Naive thymus-derived CD4-positive, alpha-beta T cell (primary cell): ENCODE measurements around the gene MESD. TPM values are rescaled to one million over a fixed set of nuclear protein-coding genes. Genes with fewer than 3 reads are reported as not detected.

Experiments used
- ATAC-seq: fragments of 150-1000 bp; cut with Tn5 transposase; 2 replicates; pipeline ENCODE4 v1.10.0; 2021; ENCODE audit warnings: mild to moderate bottlenecking, moderate library complexity
- CTCF ChIA-PET: fragments of 350-600 bp; sonication (Branson Sonifier 250); formaldehyde crosslinking; loops from one replicate; lab custom pipeline; 2021; ENCODE audit warnings: antibody characterized with exemption; lab: Charles Lee
- POLR2A ChIA-PET: fragments of 350-600 bp; sonication (Branson Sonifier 250); formaldehyde crosslinking; loops from one replicate; lab custom pipeline; 2021; ENCODE audit warnings: antibody characterized with exemption, inconsistent platforms; lab: Charles Lee
- DNase-seq, 9 donors: peaks; one replicate each; pipeline versions ENCODE4 v3.0.0 to v3.0.0-alpha.2; 2020 to 2022; ENCODE audit warnings: mixed read lengths in 1 of 9
- H3K27ac ChIP-seq: one replicate; pipeline ENCODE4 v1.7.0; 2013; ENCODE audit warnings: mild to moderate bottlenecking, low read depth, low read length, moderate library complexity
- H3K27me3 ChIP-seq, 2 donors: one replicate each; pipeline ENCODE4 v1.7.0; 2013; ENCODE audit warnings: low read length in 2 of 2, mild to moderate bottlenecking in 2 of 2, moderate library complexity in 2 of 2; ENCODE audit not compliant: control insufficient read depth in 2 of 2, insufficient read depth in 2 of 2
- H3K36me3 ChIP-seq, 3 experiments: 1 replicate in 2 of 3; 2 replicates in 1 of 3; pipeline ENCODE4 v1.7.0; 2013; ENCODE audit warnings: low read length in 3 of 3, mild to moderate bottlenecking in 3 of 3, moderate library complexity in 1 of 3; ENCODE audit not compliant: insufficient read depth in 3 of 3, control insufficient read depth in 2 of 3
- H3K4me1 ChIP-seq, 2 donors: one replicate each; pipeline ENCODE4 v1.7.0; 2013; ENCODE audit warnings: low read length in 2 of 2, mild to moderate bottlenecking in 2 of 2, moderate library complexity in 1 of 2; ENCODE audit not compliant: control insufficient read depth in 2 of 2, insufficient read depth in 2 of 2
- H3K4me3 ChIP-seq: 2 replicates; pipeline ENCODE4 v1.7.0; 2013; ENCODE audit warnings: mild to moderate bottlenecking, low read length
- H3K9me3 ChIP-seq, 3 experiments: 1 replicate in 2 of 3; 2 replicates in 1 of 3; pipeline ENCODE4 v1.7.0; 2013; ENCODE audit warnings: low read length in 3 of 3; ENCODE audit not compliant: control insufficient read depth in 2 of 3
- H3K27ac Mint-ChIP-seq, 9 donors: one replicate each; pipeline ENCODE4 v1.8.0; 2020 to 2022; ENCODE audit warnings: mixed read lengths in 9 of 9, mild to moderate bottlenecking in 8 of 9, moderate library complexity in 5 of 9, inconsistent platforms in 2 of 9
- H3K27me3 Mint-ChIP-seq, 5 donors: one replicate each; pipeline ENCODE4 v1.8.0; 2021 to 2022; ENCODE audit warnings: mixed read lengths in 5 of 5, mild to moderate bottlenecking in 1 of 5
- H3K36me3 Mint-ChIP-seq, 5 donors: one replicate each; pipeline ENCODE4 v1.8.0; 2020 to 2022; ENCODE audit warnings: mixed read lengths in 5 of 5, mild to moderate bottlenecking in 3 of 5, inconsistent platforms in 1 of 5
- H3K4me1 Mint-ChIP-seq, 7 donors: one replicate each; pipeline ENCODE4 v1.8.0; 2020 to 2022; ENCODE audit warnings: mixed read lengths in 7 of 7, mild to moderate bottlenecking in 3 of 7, inconsistent platforms in 1 of 7
- H3K4me3 Mint-ChIP-seq, 10 donors: one replicate each; pipeline ENCODE4 v1.8.0; 2020 to 2022; ENCODE audit warnings: mild to moderate bottlenecking in 10 of 10, mixed read lengths in 10 of 10, moderate library complexity in 6 of 10, inconsistent platforms in 2 of 10
- H3K9me3 Mint-ChIP-seq, 11 donors: one replicate each; pipeline ENCODE4 v1.8.0; 2020 to 2022; ENCODE audit warnings: mixed read lengths in 11 of 11, mild to moderate bottlenecking in 4 of 11, inconsistent platforms in 1 of 11, moderate library complexity in 1 of 11
- intact Hi-C, 2 donors: fragments of 100-400 bp; cut with micrococcal nuclease; formaldehyde crosslinking; loops; one replicate each; pipeline ENCODE4 v1.15.1; 2023
- polyA plus RNA-seq, 2 donors: library from polyadenylated mRNA; unstranded; fragments of 300-500 nt; fragmentation: Illumina TruSeq; gene quantifications; one replicate each; pipeline ENCODE4 v1.2.3, GENCODE V29; 2021
- total RNA-seq, 6 experiments: library from RNA in 5 of 6; stranded (reverse) in 5 of 6; gene quantifications; 1 replicate in 5 of 6; 2 replicates in 1 of 6; pipeline ENCODE4 v1.2.3 and lab custom pipeline; 2021 to 2026

Gene MESD
- total and polyA plus RNA-seq, 7 experiments from 2014 or later: 17.1 to 42.5 (median 29.3) TPM

DNA sequence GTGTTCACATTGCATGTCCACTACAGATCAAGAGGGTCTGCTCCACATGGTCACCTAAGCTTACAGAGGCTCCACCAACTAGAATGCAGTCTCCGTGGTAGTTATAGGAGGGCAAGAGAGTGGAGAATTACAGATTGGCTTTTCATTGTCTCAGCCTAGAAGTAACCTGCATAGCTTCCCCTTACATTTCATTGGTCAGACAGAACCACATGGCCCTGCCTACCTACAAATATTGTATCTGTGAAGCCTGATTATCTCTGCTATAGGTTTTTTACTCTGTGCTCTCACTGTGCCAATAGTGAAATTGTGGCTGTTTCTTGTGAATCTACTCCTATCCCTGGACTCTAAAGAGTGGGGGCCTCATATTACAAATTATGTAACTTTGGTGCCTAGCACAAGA, 8.6 kb upstream of the MESD start:
- Histone ChIP-seq H3K36me3 (peaks cover 0 to 10% (median 0%) of the 10 kb centered on the region in 3 experiments), H3K27ac (peak overlapping the region; percentile 42), H3K4me3 (no peak overlapping the region), H3K9me3 (no peaks in the 10 kb centered on the region), H3K27me3 (no peaks in the 10 kb centered on the region), H3K4me1 (peaks cover 12% of the 10 kb centered on the region in 2 donors)
- ChIA-PET CTCF (interaction anchor here (0.7 to 1.4 kb wide), 2 partner anchors 86 to 268 kb away, joined by 3 to 4 read pairs; no protein-coding TSS in a partner anchor), POLR2A (interaction anchor here (1.2 kb wide), 2 partner anchors 9 to 301 kb away, joined by 3 to 4 read pairs; partner anchors contain the start of gene MESD)
- peaks cover 0 to 18% (median under 1%) of the 10 kb centered on the region in 5 donors for H3K36me3 Mint-ChIP-seq
- peak overlapping the region; percentile 15 to 98 (median 75) for H3K27ac Mint-ChIP-seq
- H3K27me3 Mint-ChIP-seq: no peaks in the 10 kb centered on the region
- H3K9me3 Mint-ChIP-seq: peaks cover 0 to 6% (median 3%) of the 10 kb centered on the region in 11 donors
- peak overlapping the region in 8 of 10 donors; percentile 18 to 61 (median 38) for H3K4me3 Mint-ChIP-seq
- peaks cover 8 to 43% (median 38%) of the 10 kb centered on the region in 7 donors for H3K4me1 Mint-ChIP-seq
- DNase-seq: peak in 3 of 9 donors; percentile 19 to 21 (median 20)
- intact Hi-C loops: no loop called here
- no peak for ATAC-seq

DNA sequence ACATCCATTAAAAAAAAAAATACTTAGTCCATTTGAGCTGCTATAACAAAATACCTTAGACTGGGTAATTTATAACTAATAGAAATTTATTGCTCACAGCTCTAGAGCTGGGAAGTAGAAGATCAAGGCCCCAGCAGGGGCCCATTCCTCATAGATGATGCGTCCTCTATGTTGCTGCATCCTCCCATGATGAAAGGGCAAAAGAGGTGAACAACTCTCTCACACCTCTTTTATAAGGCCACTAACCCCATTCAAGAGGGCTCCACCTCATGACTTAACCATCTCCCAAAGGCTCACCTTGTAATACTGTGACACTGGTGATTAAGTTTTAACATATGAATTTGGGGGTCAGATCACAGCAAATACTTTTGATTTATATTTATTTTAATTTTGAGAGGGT, 8.1 kb upstream of the MESD start:
- Mint-ChIP-seq H3K4me3 (no peak overlapping the region), H3K4me1 (peaks cover 9 to 40% (median 35%) of the 10 kb centered on the region in 7 donors), H3K27ac (peak overlapping the region in 7 of 9 donors; percentile 28 to 81 (median 58)), H3K27me3 (no peaks in the 10 kb centered on the region), H3K9me3 (peaks cover 0 to 6% (median 3%) of the 10 kb centered on the region in 11 donors), H3K36me3 (peaks cover 0 to 16% (median 0%) of the 10 kb centered on the region in 5 donors)
- CTCF ChIA-PET: interaction anchor here (0.6 to 1.4 kb wide), 3 partner anchors 86 to 271 kb away, joined by 3 to 4 read pairs (median 3); no protein-coding TSS in a partner anchor
- Histone ChIP-seq H3K4me3 (no peak overlapping the region), H3K36me3 (peaks cover 0 to 5% (median 0%) of the 10 kb centered on the region in 3 experiments), H3K4me1 (peaks cover 6 to 8% of the 10 kb centered on the region in 2 donors), H3K9me3 (no peaks in the 10 kb centered on the region), H3K27ac (no peak overlapping the region), H3K27me3 (no peaks in the 10 kb centered on the region)
- POLR2A ChIA-PET: interaction anchor here (1.2 kb wide), 1 partner anchor 302 kb away, joined by 4 read pairs; no protein-coding TSS in a partner anchor
- intact Hi-C loops: no loop called here
- no peak for DNase-seq
- ATAC-seq: no peak

DNA sequence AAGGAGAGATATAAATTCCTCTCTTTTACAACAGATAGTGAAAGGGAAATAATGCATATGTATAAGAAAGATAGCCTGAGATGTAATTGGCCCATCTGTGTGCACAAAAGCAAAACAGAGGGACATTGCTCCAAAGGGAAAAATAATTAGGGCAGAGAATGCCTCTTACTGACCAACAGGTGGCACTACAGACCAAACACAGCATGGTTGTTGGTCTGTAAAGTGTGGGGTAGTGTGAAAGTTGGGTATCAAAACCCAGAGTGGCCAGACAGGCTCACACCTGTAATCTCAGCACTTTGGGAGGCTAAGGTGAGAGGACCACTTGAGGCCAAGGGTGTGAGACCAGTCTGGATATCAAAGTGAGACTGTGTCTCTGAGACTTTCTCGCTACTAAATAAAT, 6.6 kb upstream of the MESD start:
- Histone ChIP-seq H3K27me3 (no peaks in the 10 kb centered on the region), H3K9me3 (no peaks in the 10 kb centered on the region), H3K36me3 (peaks cover 0 to 4% (median 0%) of the 10 kb centered on the region in 3 experiments), H3K27ac (no peak overlapping the region), H3K4me3 (no peak overlapping the region), H3K4me1 (peaks cover 6 to 13% of the 10 kb centered on the region in 2 donors)
- H3K9me3 Mint-ChIP-seq: peaks cover 0 to 6% (median 3%) of the 10 kb centered on the region in 11 donors
- POLR2A ChIA-PET: no interaction called here
- ATAC-seq (no peak), DNase-seq (no peak)
- CTCF ChIA-PET: interaction anchor here (0.8 kb wide), 1 partner anchor 113 kb away, joined by 3 read pairs; no protein-coding TSS in a partner anchor
- intact Hi-C loops: loop anchor here (1.0 kb wide), 3 partner anchors 110 to 270 kb away; no protein-coding TSS in a partner anchor
- peaks cover 0 to 15% (median 0%) of the 10 kb centered on the region in 5 donors for H3K36me3 Mint-ChIP-seq
- H3K4me1 Mint-ChIP-seq: peaks cover 22 to 52% (median 45%) of the 10 kb centered on the region in 7 donors
- H3K27ac Mint-ChIP-seq: peak overlapping the region in 3 of 9 donors; percentile 3 to 6 (median 3)
- no peaks in the 10 kb centered on the region for H3K27me3 Mint-ChIP-seq
- peak overlapping the region in 1 of 10 donors; percentile 1 for H3K4me3 Mint-ChIP-seq

DNA sequence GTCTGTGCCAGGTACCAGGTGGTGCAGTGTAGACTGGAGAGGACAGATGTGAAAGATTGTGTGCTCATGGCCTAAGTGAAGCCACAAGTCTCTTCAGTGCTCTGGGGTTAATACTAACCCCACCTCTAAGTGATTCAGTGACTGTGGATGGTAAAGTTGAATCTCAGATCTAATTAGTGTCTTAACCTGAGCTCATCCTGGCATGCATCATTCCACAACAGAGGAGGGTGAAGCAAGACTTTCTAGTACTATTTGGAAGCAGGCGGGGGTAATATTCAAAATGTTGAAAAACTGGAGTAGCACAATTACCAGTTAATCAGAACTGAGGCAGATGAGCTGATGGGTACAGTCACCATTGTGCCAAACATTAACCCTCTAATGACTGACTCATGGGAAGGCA, 2.8 kb upstream of the MESD start:
- H3K27ac ChIP-seq: no peak overlapping the region
- no peak for DNase-seq
- H3K4me3 ChIP-seq: no peak overlapping the region
- intact Hi-C loops: loop anchor here in 1 of 2 donors (5.0 kb wide), 2 partner anchors 330 to 935 kb away; partner anchors contain the start of genes STARD5 and ZFAND6
- Mint-ChIP-seq H3K36me3 (peaks cover 0 to 17% (median 6%) of the 10 kb centered on the region in 5 donors), H3K27me3 (no peaks in the 10 kb centered on the region), H3K4me3 (no peak overlapping the region), H3K9me3 (peaks cover 0 to 6% (median 2%) of the 10 kb centered on the region in 11 donors), H3K4me1 (peaks cover 26 to 57% (median 54%) of the 10 kb centered on the region in 7 donors), H3K27ac (no peak overlapping the region)
- no peaks in the 10 kb centered on the region for H3K27me3 ChIP-seq
- H3K36me3 ChIP-seq: peaks cover 0 to 5% (median 0%) of the 10 kb centered on the region in 3 experiments
- no peak for ATAC-seq
- ChIA-PET CTCF (interaction anchor here (1.8 kb wide), 1 partner anchor 274 kb away, joined by 13 read pairs; no protein-coding TSS in a partner anchor), POLR2A (interaction anchor here (1.0 to 7.3 kb wide), 2 partner anchors 10 to 33 kb away, joined by 4 to 87 read pairs; partner anchors contain the start of gene TLNRD1)
- peaks cover 20 to 31% of the 10 kb centered on the region in 2 donors for H3K4me1 ChIP-seq
- H3K9me3 ChIP-seq: no peaks in the 10 kb centered on the region

DNA sequence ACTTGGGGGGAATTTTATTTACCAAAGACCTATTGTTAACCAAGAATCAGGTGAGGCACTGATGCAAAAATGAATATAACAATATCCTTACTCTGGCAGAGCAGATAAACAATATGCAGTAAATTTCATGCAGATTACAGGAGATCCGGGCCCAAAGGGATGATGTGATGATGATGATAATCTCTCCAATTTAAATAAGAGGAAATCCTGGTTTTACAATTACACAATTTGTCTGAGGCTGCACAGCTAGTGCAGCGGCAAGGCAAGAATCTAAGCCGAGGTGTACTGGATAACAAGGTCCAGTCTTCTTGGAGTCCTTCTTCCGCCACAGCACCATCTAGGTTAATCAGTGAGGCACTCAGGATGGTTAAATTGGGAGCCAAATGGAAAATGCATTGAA, 2.4 kb upstream of the MESD start:
- H3K9me3 Mint-ChIP-seq: peaks cover 0 to 6% (median under 1%) of the 10 kb centered on the region in 11 donors
- peaks cover 23 to 33% of the 10 kb centered on the region in 2 donors for H3K4me1 ChIP-seq
- ATAC-seq: no peak
- no peak for DNase-seq
- H3K4me3 ChIP-seq: no peak overlapping the region
- intact Hi-C loops: loop anchor here in 1 of 2 donors (5.0 kb wide), 2 partner anchors 330 to 935 kb away; partner anchors contain the start of genes STARD5 and ZFAND6
- no peak overlapping the region for H3K4me3 Mint-ChIP-seq
- CTCF ChIA-PET: interaction anchor here (1.1 to 1.8 kb wide), 6 partner anchors 8 to 299 kb away, joined by 3 to 13 read pairs (median 4); partner anchors contain the start of gene TLNRD1
- H3K27ac Mint-ChIP-seq: peak overlapping the region in 5 of 9 donors; percentile 21 to 80 (median 46)
- H3K4me1 Mint-ChIP-seq: peaks cover 28 to 60% (median 52%) of the 10 kb centered on the region in 7 donors
- no peaks in the 10 kb centered on the region for H3K27me3 Mint-ChIP-seq
- H3K36me3 ChIP-seq: peaks cover 0 to 5% (median 0%) of the 10 kb centered on the region in 3 experiments
- H3K27me3 ChIP-seq: no peaks in the 10 kb centered on the region
- no peaks in the 10 kb centered on the region for H3K9me3 ChIP-seq
- H3K36me3 Mint-ChIP-seq: peaks cover 0 to 14% (median 6%) of the 10 kb centered on the region in 5 donors
- H3K27ac ChIP-seq: no peak overlapping the region
- POLR2A ChIA-PET: interaction anchor here (1.0 to 7.3 kb wide), 2 partner anchors 10 to 34 kb away, joined by 4 to 87 read pairs; partner anchors contain the start of gene TLNRD1

DNA sequence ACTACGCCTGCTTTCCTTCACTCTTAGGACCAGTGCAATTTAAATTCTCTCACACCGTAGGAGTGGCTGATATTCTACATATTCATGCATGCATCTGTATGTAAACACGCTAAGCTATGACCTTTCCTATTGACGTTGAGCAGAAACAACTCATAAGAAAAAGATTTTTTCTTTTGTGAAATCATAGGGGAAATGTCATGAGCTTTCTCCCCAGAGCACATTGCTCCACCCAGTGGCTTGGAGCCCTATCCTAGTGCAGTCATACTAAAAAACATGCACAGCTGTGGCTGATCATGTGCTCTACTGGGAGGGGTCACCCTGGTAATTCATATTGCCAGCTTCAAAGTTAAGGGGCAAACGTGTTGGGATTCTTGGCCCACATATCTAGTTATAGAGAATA, 1.8 kb upstream of the MESD start:
- no peak for ATAC-seq
- peaks cover 33 to 65% (median 57%) of the 10 kb centered on the region in 7 donors for H3K4me1 Mint-ChIP-seq
- CTCF ChIA-PET: interaction anchor here (0.7 to 1.8 kb wide), 7 partner anchors 9 to 300 kb away, joined by 3 to 13 read pairs (median 3); partner anchors contain the start of gene TLNRD1
- no peak overlapping the region for H3K4me3 ChIP-seq
- peaks cover 0 to 5% (median 0%) of the 10 kb centered on the region in 3 experiments for H3K36me3 ChIP-seq
- H3K27me3 ChIP-seq: no peaks in the 10 kb centered on the region
- POLR2A ChIA-PET: interaction anchor here (0.8 to 7.3 kb wide), 2 partner anchors 11 to 1023 kb away, joined by 3 to 87 read pairs; partner anchors contain the start of gene TLNRD1
- peak overlapping the region in 8 of 9 donors; percentile 21 to 99 (median 60) for H3K27ac Mint-ChIP-seq
- peak overlapping the region; percentile 4 to 97 (median 40) for H3K4me3 Mint-ChIP-seq
- peaks cover 0 to 6% (median 0%) of the 10 kb centered on the region in 11 donors for H3K9me3 Mint-ChIP-seq
- no peaks in the 10 kb centered on the region for H3K9me3 ChIP-seq
- H3K4me1 ChIP-seq: peaks cover 28 to 39% of the 10 kb centered on the region in 2 donors
- peak in 4 of 9 donors; percentile 24 to 44 (median 28) for DNase-seq
- H3K36me3 Mint-ChIP-seq: peaks cover 0 to 13% (median 6%) of the 10 kb centered on the region in 5 donors
- H3K27me3 Mint-ChIP-seq: no peaks in the 10 kb centered on the region
- intact Hi-C loops: loop anchor here in 1 of 2 donors (2.0 to 5.0 kb wide), 4 partner anchors 13 to 934 kb away; partner anchors contain the start of genes STARD5 and ZFAND6
- H3K27ac ChIP-seq: no peak overlapping the region
